Activated T-helper 17 cell treated with anti-CD3 and anti-CD28 coated beads, Interleukin-2, amount 50 U/mL, for 72 hours (primary cell): Measurements from ENCODE around the gene ACOXL. TPM values are rescaled to one million over a fixed set of nuclear protein-coding genes. Genes with fewer than 3 reads are reported as not detected.

ENCODE experiments used
- ATAC-seq: fragments of 150-1000 bp; cut with Tn5 transposase; replicated peaks from 2 replicates; pipeline ENCODE4 v1.10.0; 2021; ENCODE audit warnings: mild to moderate bottlenecking, moderate library complexity
- H3K27ac Mint-ChIP-seq: one replicate; pipeline ENCODE4 v1.8.0; 2022; ENCODE audit warnings: mixed read lengths
- H3K27me3 Mint-ChIP-seq: one replicate; pipeline ENCODE4 v1.8.0; 2022; ENCODE audit warnings: mixed read lengths
- H3K36me3 Mint-ChIP-seq: one replicate; pipeline ENCODE4 v1.8.0; 2022; ENCODE audit warnings: low read depth, mild to moderate bottlenecking, mixed read lengths
- H3K4me1 Mint-ChIP-seq: one replicate; pipeline ENCODE4 v1.8.0; 2022; ENCODE audit warnings: mixed read lengths
- H3K4me3 Mint-ChIP-seq: one replicate; pipeline ENCODE4 v1.8.0; 2022; ENCODE audit warnings: mild to moderate bottlenecking, mixed read lengths
- H3K9me3 Mint-ChIP-seq: one replicate; pipeline ENCODE4 v1.8.0; 2022; ENCODE audit warnings: mixed read lengths
- total RNA-seq, 2 donors: library from RNA; stranded (reverse); gene quantifications; one replicate each; pipeline ENCODE4 v1.2.3, GENCODE V29; 2022

Gene ACOXL
- total RNA-seq, 2 donors from 2014 or later = 0.34 TPM; not detected in 1

DNA sequence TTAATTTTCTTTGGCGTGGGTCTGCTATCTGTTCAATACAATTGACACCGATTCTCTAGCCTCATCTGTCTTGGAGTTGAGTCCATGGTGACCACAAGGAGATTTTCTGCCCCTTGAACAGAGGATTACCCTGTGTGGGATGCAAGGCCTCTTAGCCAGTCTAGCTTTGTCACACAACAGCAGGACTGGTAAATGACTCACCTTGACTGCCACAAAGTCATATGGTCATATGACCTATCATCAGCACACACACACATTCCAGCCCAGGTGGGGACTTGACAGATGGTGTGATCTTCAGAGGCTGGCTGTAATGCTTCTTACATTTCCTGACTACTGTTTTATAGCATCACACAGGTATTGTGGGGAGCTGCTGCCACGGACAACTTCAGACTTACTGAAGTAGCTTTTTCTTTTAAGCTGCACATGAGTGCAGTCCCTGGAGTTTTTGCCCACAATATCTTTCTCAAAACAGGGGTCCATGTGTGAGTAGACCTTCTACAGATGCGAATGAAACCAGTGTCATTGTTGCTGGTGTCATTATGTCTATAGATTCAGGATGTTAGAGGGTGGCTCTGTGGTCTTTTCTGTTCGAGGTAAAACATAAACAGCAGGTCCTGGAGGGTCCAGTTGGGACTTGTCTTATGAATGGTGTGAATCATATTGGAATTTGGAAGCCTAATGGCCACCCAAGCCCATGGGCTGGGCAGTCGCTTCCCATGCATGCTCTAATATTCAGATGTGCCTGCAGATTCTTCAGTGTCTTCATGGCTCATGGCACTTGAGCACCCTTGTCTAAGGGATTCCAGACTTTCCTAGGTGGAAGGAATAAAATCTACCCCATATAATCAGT lies 18.6 kb upstream of the ACOXL start:
- ATAC-seq = peak; percentile 97
- H3K4me3 Mint-ChIP-seq = no peak overlapping the region
- peaks cover 49% of the 10 kb centered on the region for H3K27me3 Mint-ChIP-seq
- H3K9me3 Mint-ChIP-seq = no peaks in the 10 kb centered on the region
- H3K36me3 Mint-ChIP-seq = no peaks in the 10 kb centered on the region
- no peak overlapping the region for H3K27ac Mint-ChIP-seq
- no peaks in the 10 kb centered on the region for H3K4me1 Mint-ChIP-seq

DNA sequence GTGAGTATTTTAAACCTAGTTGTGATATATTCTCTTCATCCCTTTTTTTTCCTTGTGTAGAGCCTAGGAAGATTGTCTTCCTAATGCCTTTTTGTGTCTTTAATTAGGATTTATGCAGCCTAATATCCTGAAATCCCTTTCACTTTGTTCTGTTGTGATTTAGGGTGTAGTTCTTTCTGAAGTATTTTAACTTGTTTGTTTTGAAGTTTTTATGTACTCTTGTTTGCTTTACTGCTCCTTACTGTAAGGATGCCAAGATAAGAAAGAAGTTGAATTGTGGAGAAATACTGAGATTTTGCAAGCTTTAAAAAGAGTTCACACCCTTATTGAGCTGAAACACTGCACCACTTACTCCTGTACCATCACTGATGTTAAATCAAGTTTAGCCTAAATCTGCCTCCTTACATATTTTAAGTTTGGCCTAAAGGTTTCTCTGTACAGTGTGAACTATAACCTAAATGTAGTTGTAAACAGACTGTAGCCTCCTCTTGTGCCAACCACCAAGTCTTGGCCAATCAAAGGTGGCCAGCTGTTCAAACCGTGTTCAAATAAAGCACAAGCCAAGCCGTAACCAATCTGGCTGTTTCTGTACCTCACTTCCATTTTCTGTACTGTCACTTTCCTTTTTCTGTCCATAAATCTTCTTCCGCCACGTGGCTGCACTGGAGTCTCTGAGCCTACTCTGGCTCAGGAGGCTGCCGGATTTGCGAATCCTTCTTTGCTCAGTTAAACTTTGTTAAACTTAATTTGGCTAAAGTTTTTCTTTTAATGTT lies 17.7 kb upstream of the ACOXL start:
- ATAC-seq = no peak
- H3K27me3 Mint-ChIP-seq = peaks cover 45% of the 10 kb centered on the region
- H3K4me3 Mint-ChIP-seq = no peak overlapping the region
- H3K36me3 Mint-ChIP-seq = no peaks in the 10 kb centered on the region
- no peaks in the 10 kb centered on the region for H3K9me3 Mint-ChIP-seq
- no peak overlapping the region for H3K27ac Mint-ChIP-seq
- no peaks in the 10 kb centered on the region for H3K4me1 Mint-ChIP-seq

DNA sequence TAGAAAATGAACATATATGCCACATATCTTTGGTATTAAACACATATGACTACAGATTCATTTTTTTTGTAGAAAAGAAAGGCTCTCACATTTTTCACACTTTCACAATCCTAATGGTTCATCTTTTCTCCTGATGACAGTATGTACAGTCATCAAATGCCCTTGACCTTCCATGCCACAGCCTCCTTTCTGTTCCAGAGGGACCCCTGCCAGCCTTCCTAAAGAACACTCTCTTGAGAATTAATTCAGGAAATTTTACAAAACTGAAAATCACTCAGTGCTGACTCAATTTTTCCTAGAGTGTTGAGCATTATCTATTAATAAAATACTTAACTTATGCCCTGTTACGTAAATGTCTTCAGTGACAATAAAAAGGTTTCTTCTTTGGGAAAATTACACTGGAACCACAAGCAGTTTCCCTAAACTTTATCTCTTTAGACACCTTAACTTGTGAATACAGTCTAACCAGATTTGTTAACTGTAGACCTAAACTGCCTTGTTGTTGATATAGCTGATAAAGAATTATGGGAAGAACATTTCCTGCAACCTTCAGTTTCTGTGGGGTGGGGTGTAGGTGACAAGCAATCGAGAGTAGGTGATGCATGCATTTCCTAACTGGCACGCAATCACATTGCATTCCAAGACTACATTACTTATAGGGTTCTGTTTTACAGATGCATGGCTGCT lies 15.3 kb upstream of the ACOXL start:
- Mint-ChIP-seq H3K9me3 (no peaks in the 10 kb centered on the region), H3K36me3 (no peaks in the 10 kb centered on the region), H3K4me3 (no peak overlapping the region), H3K27me3 (peaks cover 45% of the 10 kb centered on the region), H3K4me1 (no peaks in the 10 kb centered on the region), H3K27ac (no peak overlapping the region)
- no peak for ATAC-seq

DNA sequence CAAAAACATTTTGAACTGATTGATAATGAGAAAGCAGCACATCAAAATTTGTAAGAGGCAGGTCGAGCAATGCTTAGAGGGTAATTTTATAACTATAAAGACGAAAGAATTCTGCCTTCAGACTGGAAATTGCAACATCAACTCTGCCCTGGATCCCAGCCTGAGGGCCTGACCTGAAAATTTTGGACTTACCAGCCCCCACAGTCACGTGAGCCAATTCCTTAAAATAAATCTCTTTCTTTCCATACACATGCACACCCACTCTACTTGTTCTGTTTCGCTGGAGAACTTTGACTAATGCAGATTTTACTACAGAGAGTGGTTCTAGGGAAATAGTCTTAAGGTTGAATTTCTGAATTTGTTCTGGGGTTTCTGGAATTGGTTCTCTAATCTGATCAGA lies 14.6 kb upstream of the ACOXL start:
- Mint-ChIP-seq H3K4me1 (no peaks in the 10 kb centered on the region), H3K36me3 (no peaks in the 10 kb centered on the region), H3K9me3 (no peaks in the 10 kb centered on the region), H3K27me3 (peaks cover 42% of the 10 kb centered on the region), H3K27ac (no peak overlapping the region), H3K4me3 (no peak overlapping the region)
- no peak for ATAC-seq

DNA sequence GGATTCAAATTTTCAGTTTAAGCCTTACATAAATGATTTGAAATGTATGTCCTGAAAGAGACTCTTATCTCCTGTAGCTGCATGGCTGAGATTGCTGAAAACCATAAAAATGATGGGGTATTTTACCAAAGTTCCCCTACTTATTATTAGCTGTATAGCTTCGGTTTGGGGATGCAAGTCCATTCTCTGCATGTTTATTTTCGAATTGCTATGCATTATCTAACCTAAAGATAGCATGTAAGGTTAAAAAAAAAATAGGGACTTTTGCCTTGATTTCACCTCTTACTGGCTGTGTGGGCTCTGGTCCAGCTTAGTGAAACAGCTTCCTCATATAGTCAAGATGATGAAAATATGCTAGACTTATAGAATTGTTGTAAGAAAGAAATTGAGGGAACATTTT lies 14.0 kb upstream of the ACOXL start:
- H3K36me3 Mint-ChIP-seq = no peaks in the 10 kb centered on the region
- ATAC-seq = no peak
- peaks cover 41% of the 10 kb centered on the region for H3K27me3 Mint-ChIP-seq
- H3K4me1 Mint-ChIP-seq = no peaks in the 10 kb centered on the region
- no peak overlapping the region for H3K4me3 Mint-ChIP-seq
- no peak overlapping the region for H3K27ac Mint-ChIP-seq
- no peaks in the 10 kb centered on the region for H3K9me3 Mint-ChIP-seq

DNA sequence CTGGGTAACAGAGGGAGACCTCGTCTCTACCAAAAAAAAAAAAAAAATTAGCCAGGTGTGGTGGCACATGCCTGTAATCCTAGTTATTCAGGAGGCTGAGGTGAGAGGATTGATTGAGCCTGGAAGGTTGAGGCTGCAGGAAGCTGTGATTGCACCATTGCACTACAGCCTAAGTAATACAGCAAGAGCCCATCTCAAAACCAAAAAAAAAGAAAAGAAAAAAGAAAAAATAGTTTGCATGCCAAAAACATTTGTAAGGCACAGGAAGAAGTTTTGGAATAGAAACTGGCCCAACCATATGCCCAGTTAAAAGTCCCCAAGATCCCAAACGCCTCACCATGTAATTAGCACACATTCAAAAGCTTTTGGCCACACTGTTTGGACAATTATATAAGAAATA lies 13.4 kb upstream of the ACOXL start:
- Mint-ChIP-seq H3K9me3 (no peaks in the 10 kb centered on the region), H3K27ac (no peak overlapping the region), H3K4me1 (no peaks in the 10 kb centered on the region), H3K27me3 (peaks cover 39% of the 10 kb centered on the region), H3K4me3 (no peak overlapping the region), H3K36me3 (no peaks in the 10 kb centered on the region)
- no peak for ATAC-seq

DNA sequence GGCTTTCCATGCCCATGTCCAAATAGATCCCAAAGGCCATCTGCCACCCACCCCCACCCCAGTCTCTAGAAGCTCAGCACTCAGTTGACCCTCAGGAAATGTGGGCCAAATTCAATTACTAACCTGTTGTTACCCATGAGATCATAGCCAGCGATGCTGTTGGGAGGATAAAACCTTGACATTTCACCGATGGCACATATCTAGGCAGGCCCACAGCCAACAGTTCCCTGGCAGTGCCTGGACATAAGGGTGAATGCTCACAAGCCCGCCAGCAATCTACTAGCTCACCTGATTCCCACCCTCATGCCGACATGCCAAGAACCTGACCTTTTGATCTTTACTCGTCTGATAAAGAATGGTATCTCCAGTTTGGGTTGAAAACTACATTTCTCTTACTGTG lies 11.8 kb upstream of the ACOXL start:
- H3K36me3 Mint-ChIP-seq = no peaks in the 10 kb centered on the region

DNA sequence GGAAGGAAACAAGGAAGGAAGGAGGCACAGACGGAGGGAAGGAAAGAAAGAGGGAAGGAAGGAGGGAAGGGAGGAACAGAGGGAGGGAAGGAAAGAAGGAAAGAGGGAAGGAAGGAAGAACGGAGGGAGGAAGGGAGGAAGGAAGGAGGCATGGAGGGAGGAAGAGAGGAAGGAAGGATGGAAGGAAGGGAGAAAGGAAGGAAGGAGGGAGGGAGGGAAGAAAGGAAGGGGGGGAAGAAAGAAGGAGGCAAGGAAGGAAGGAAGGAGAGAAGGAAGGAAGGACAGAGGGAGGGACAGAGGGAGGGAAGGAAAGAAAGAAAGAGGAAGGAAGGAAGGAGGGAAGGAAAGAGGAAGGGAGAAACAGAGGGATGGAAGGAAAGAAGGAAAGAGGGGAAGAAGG lies 7.6 kb upstream of the ACOXL start:
- Mint-ChIP-seq H3K36me3 (no peaks in the 10 kb centered on the region), H3K4me3 (no peak overlapping the region), H3K27me3 (peaks cover 18% of the 10 kb centered on the region), H3K4me1 (no peaks in the 10 kb centered on the region), H3K9me3 (no peaks in the 10 kb centered on the region), H3K27ac (no peak overlapping the region)
- no peak for ATAC-seq

More for the DNA sequence above, 11.8 kb upstream of the ACOXL start:
- no peak for ATAC-seq
- H3K27me3 Mint-ChIP-seq = peaks cover 33% of the 10 kb centered on the region
- H3K4me1 Mint-ChIP-seq = no peaks in the 10 kb centered on the region
- H3K27ac Mint-ChIP-seq = no peak overlapping the region
- no peaks in the 10 kb centered on the region for H3K9me3 Mint-ChIP-seq
- H3K4me3 Mint-ChIP-seq = no peak overlapping the region

DNA sequence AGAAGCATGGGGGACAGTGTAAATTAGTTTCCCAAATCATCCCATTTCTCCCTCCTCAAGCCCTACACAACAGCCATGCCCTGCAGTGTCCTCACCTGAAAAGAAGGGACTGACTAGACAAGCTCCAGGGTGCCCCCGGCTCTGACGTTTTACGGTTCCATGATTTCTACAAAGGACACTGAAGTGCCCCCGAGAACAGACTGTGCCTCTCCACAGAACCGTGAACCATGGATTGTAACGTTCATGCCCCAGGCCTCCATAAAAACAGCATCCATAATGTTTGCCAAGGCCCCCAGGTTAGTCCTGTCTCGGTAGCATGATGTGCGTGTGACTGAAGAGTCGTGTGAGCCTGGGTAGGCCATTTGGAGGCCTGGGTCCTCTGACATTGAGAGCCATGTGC lies 7.0 kb upstream of the ACOXL start:
- H3K27me3 Mint-ChIP-seq = peaks cover 13% of the 10 kb centered on the region
- no peak for ATAC-seq

DNA sequence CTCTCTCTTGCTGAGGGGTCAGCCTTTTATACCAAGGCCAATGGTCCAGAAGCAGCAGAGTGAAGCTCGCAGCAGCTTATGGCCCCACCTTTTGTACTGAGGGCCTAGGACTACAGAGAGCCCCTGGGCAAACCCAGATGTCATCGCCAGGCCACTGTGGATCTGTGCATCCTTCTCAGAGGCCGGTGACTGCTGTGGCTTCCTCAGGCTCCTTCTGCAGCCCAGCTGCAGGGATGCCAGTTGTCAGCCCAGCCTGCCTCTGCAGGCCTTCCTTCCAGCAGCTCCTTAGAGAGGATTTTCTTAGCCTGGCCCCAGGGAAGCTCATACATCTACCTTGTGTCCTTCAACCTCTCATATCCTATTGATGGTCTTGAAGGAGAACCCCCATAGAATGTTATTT lies 6.5 kb upstream of the ACOXL start:
- Mint-ChIP-seq H3K4me1 (no peaks in the 10 kb centered on the region), H3K9me3 (no peaks in the 10 kb centered on the region), H3K27ac (no peak overlapping the region), H3K27me3 (peaks cover 15% of the 10 kb centered on the region), H3K36me3 (no peaks in the 10 kb centered on the region), H3K4me3 (no peak overlapping the region)
- ATAC-seq = no peak

More for the DNA sequence above, 7.0 kb upstream of the ACOXL start:
- Mint-ChIP-seq H3K36me3 (no peaks in the 10 kb centered on the region), H3K4me1 (no peaks in the 10 kb centered on the region), H3K4me3 (no peak overlapping the region), H3K27ac (no peak overlapping the region), H3K9me3 (no peaks in the 10 kb centered on the region)

DNA sequence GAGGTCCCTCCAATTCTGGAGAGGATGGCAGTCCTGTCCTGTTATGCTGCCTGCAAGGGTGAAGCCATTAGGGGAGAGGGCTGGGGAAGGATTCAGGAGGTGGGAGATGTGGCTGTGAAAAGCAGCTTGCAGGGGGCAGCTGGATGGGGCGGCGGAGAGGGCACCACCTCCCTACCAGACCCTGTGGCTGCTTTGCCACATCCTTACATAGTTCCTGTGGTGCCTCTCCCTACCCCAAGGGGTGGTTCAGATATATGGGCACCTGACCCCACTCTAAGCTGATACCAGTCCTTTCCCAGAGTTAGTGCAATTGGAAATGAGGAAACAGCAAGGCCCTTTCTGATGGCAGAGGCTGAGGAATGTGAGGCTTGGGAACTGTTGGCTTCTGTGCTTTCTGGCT lies 6.1 kb upstream of the ACOXL start:
- Mint-ChIP-seq H3K27ac (no peak overlapping the region), H3K27me3 (peaks cover 20% of the 10 kb centered on the region), H3K4me1 (no peaks in the 10 kb centered on the region), H3K4me3 (no peak overlapping the region), H3K9me3 (no peaks in the 10 kb centered on the region), H3K36me3 (no peaks in the 10 kb centered on the region)
- no peak for ATAC-seq

DNA sequence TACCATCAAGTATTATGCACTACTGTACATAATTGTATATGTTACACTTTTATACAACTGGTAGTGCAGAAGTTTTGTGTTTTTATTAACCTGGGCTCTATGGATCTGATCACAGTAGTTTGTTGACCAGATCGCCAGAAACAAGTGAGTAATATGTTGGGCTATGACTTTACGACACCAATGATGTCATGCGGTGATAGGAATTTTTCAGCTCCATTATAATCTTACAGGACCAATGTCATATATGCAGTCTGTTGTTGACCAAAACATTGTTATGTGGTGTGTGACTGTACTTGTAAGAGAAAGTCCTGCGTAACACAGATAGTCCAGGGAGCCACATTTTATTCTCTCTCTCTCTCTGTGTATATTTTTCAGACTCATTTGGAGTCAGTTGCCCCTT lies 4.5 kb upstream of the ACOXL start:
- H3K4me3 Mint-ChIP-seq = no peak overlapping the region
- H3K36me3 Mint-ChIP-seq = peaks cover 7% of the 10 kb centered on the region
- no peak overlapping the region for H3K27ac Mint-ChIP-seq
- no peaks in the 10 kb centered on the region for H3K9me3 Mint-ChIP-seq
- no peaks in the 10 kb centered on the region for H3K4me1 Mint-ChIP-seq
- ATAC-seq = no peak
- peaks cover 26% of the 10 kb centered on the region for H3K27me3 Mint-ChIP-seq

DNA sequence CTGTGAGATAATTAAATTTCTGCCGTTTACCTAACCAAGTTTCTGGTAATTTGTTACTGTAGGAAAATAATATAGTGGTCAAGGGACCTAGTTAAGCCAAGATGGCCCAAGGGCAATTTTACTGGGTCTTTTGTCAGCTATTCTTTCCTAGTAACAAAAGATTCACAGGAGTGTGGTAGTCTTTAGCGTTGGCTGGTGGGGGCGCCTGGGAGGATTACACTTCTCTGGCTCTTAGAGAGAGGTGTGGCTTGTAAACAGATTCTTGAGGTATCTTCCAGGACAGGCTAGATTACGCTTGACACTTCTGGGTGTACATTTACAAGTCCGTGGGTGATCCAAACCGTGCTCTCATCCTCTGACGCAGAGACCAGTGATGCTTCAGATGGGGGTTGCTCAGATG lies 3.3 kb upstream of the ACOXL start:
- ATAC-seq = no peak
- Mint-ChIP-seq H3K4me3 (no peak overlapping the region), H3K4me1 (no peaks in the 10 kb centered on the region), H3K27me3 (peaks cover 35% of the 10 kb centered on the region), H3K9me3 (no peaks in the 10 kb centered on the region), H3K27ac (no peak overlapping the region), H3K36me3 (peaks cover 7% of the 10 kb centered on the region)

DNA sequence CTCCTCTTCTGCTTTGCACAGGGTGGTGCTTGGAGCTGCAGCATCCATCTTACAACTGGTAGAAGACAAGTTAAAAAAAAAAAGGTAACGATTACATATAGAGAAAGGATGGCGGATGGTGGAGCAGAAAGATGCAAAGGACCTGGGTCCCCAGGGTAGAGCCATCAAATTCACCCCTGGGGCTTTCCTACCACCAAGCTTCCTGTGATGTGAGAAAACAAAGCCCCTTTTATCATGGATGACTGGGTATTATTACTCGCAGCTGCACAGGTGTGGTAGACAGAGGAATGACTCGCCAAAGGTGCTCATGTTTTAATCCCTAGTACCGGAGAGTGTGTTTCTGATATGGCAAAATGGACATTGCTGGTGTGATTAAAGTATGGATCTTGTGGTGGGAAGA lies 1.3 kb upstream of the ACOXL start:
- ATAC-seq = no peak
- H3K27me3 Mint-ChIP-seq = peaks cover 47% of the 10 kb centered on the region

DNA sequence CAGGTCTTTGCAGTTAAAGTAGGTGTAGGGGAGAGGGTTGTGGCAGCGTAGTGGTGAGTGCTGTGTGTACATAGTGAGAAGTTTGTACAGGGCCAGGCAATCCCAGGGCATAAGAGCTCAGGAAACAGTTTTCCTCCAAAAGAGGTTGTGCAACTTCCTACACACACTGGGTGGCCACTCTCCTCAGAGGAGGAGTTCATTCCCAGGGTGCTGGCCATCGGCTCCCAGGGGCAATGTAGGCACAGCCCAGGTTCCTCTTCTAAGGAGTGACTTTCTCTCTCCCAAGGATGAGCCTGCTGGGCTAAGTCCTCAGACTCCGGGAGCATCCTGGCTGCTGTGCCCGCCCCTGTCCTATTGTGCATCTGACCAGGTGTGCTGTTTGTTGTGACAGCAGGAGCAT lies 3.0 kb downstream of the ACOXL start:
- Mint-ChIP-seq H3K9me3 (no peaks in the 10 kb centered on the region), H3K27ac (no peak overlapping the region), H3K4me1 (no peaks in the 10 kb centered on the region), H3K27me3 (peaks cover 76% of the 10 kb centered on the region), H3K36me3 (peaks cover 7% of the 10 kb centered on the region), H3K4me3 (no peak overlapping the region)
- no peak for ATAC-seq

More for the DNA sequence above, 1.3 kb upstream of the ACOXL start:
- Mint-ChIP-seq H3K27ac (no peak overlapping the region), H3K9me3 (no peaks in the 10 kb centered on the region), H3K36me3 (peaks cover 7% of the 10 kb centered on the region), H3K4me3 (no peak overlapping the region), H3K4me1 (no peaks in the 10 kb centered on the region)
